Effector memory CD8-positive, alpha-beta T cell (primary cell): ENCODE data around the gene TMX1.

Experiments
- ATAC-seq: fragments of 150-1000 bp; cut with Tn5 transposase; replicated peaks from 2 replicates; pipeline ENCODE4 v1.10.0; 2021; ENCODE audit warnings: mild to moderate bottlenecking, moderate library complexity
- DNase-seq, 3 experiments: peaks; one replicate each; pipeline ENCODE4 v3.0.0; 2021
- H3K27ac Mint-ChIP-seq, 2 donors: one replicate each; pipeline ENCODE4 v1.8.0; 2022; ENCODE audit warnings: mild to moderate bottlenecking in 2 of 2, mixed read lengths in 2 of 2, moderate library complexity in 2 of 2
- H3K27me3 Mint-ChIP-seq, 2 donors: one replicate each; pipeline ENCODE4 v1.8.0; 2022; ENCODE audit warnings: mixed read lengths in 2 of 2
- H3K36me3 Mint-ChIP-seq: one replicate; pipeline ENCODE4 v1.8.0; 2022; ENCODE audit warnings: mild to moderate bottlenecking, moderate library complexity, mixed read lengths; ENCODE audit not compliant: insufficient read depth
- H3K4me1 Mint-ChIP-seq, 2 donors: one replicate each; pipeline ENCODE4 v1.8.0; 2022; ENCODE audit warnings: low read depth in 2 of 2, mixed read lengths in 2 of 2
- H3K4me3 Mint-ChIP-seq, 2 donors: one replicate each; pipeline ENCODE4 v1.8.0; 2022; ENCODE audit warnings: mild to moderate bottlenecking in 2 of 2, mixed read lengths in 2 of 2, moderate library complexity in 2 of 2
- H3K9me3 Mint-ChIP-seq, 2 donors: one replicate each; pipeline ENCODE4 v1.8.0; 2022; ENCODE audit warnings: mixed read lengths in 2 of 2

TMX1 gene

GRCh38 chr14:51289169-51289568, 49.1 kb downstream of the TMX1 start:
- Mint-ChIP-seq H3K27me3 (no peaks in the 10 kb centered on the region), H3K27ac (no peak overlapping the region)

GRCh38 chr14:51290132-51290531, 50.1 kb downstream of the TMX1 start:
- H3K9me3 Mint-ChIP-seq = no peaks in the 10 kb centered on the region
- no peak overlapping the region for H3K27ac Mint-ChIP-seq
- no peak for ATAC-seq
- H3K36me3 Mint-ChIP-seq = peaks cover 3% of the 10 kb centered on the region
- no peaks in the 10 kb centered on the region for H3K4me1 Mint-ChIP-seq
- H3K27me3 Mint-ChIP-seq = no peaks in the 10 kb centered on the region
- no peak overlapping the region for H3K4me3 Mint-ChIP-seq
- no peak for DNase-seq

More at GRCh38 chr14:51289169-51289568, 49.1 kb downstream of the TMX1 start:
- H3K4me3 Mint-ChIP-seq = no peak overlapping the region
- peaks cover 3% of the 10 kb centered on the region for H3K36me3 Mint-ChIP-seq
- no peaks in the 10 kb centered on the region for H3K4me1 Mint-ChIP-seq
- no peaks in the 10 kb centered on the region for H3K9me3 Mint-ChIP-seq
- ATAC-seq = no peak
- no peak for DNase-seq

- ATAC-seq = no peak
- Mint-ChIP-seq H3K4me1 (no peaks in the 10 kb centered on the region), H3K27me3 (peaks cover 0 to 6% of the 10 kb centered on the region in 2 donors), H3K27ac (no peak overlapping the region), H3K4me3 (no peak overlapping the region), H3K9me3 (no peaks in the 10 kb centered on the region), H3K36me3 (peaks cover 3% of the 10 kb centered on the region)
- no peak for DNase-seq
These were observed 51.0 kb downstream of the TMX1 start for GRCh38 chr14:51291016-51291415.

GRCh38 chr14:51293149-51293911, 53.3 kb downstream of the TMX1 start:
- H3K4me3 Mint-ChIP-seq = no peak overlapping the region
- peaks cover 3% of the 10 kb centered on the region for H3K36me3 Mint-ChIP-seq
- peaks cover 0 to under 1% of the 10 kb centered on the region in 2 donors for H3K4me1 Mint-ChIP-seq
- H3K27me3 Mint-ChIP-seq = peaks cover 0 to 6% of the 10 kb centered on the region in 2 donors
- no peaks in the 10 kb centered on the region for H3K9me3 Mint-ChIP-seq
- DNase-seq = no peak
- ATAC-seq = no peak
- H3K27ac Mint-ChIP-seq = no peak overlapping the region

- Mint-ChIP-seq H3K4me1 (peaks cover 0 to 4% of the 10 kb centered on the region in 2 donors), H3K9me3 (no peaks in the 10 kb centered on the region), H3K27me3 (peaks cover 0 to 6% of the 10 kb centered on the region in 2 donors), H3K36me3 (peaks cover 3% of the 10 kb centered on the region), H3K27ac (no peak overlapping the region), H3K4me3 (no peak overlapping the region)
- DNase-seq = no peak
- no peak for ATAC-seq
These were observed 53.9 kb downstream of the TMX1 start for GRCh38 chr14:51293912-51294389.

GRCh38 chr14:51294951-51295525, 55.0 kb downstream of the TMX1 start:
- no peak overlapping the region for H3K27ac Mint-ChIP-seq
- H3K9me3 Mint-ChIP-seq = no peaks in the 10 kb centered on the region
- no peaks in the 10 kb centered on the region for H3K36me3 Mint-ChIP-seq
- peaks cover 0 to 6% of the 10 kb centered on the region in 2 donors for H3K27me3 Mint-ChIP-seq
- H3K4me3 Mint-ChIP-seq = no peak overlapping the region
- ATAC-seq = no peak
- DNase-seq = no peak
- peaks cover 0 to 4% of the 10 kb centered on the region in 2 donors for H3K4me1 Mint-ChIP-seq

GRCh38 chr14:51295646-51296263, 55.7 kb downstream of the TMX1 start:
- no peaks in the 10 kb centered on the region for H3K36me3 Mint-ChIP-seq
- no peaks in the 10 kb centered on the region for H3K9me3 Mint-ChIP-seq
- ATAC-seq (no peak), DNase-seq (no peak)
- H3K4me3 Mint-ChIP-seq = no peak overlapping the region
- H3K27me3 Mint-ChIP-seq = peaks cover 0 to 6% of the 10 kb centered on the region in 2 donors
- peaks cover 0 to 4% of the 10 kb centered on the region in 2 donors for H3K4me1 Mint-ChIP-seq
- H3K27ac Mint-ChIP-seq = no peak overlapping the region

- Mint-ChIP-seq H3K36me3 (no peaks in the 10 kb centered on the region), H3K4me3 (no peak overlapping the region), H3K9me3 (no peaks in the 10 kb centered on the region), H3K27me3 (peaks cover 0 to 13% of the 10 kb centered on the region in 2 donors), H3K4me1 (peaks cover 0 to 4% of the 10 kb centered on the region in 2 donors), H3K27ac (no peak overlapping the region)
- no peak for DNase-seq
- no peak for ATAC-seq
These were observed 57.0 kb downstream of the TMX1 start for GRCh38 chr14:51297066-51297465.

GRCh38 chr14:51298895-51299294, 58.8 kb downstream of the TMX1 start:
- DNase-seq (no peak), ATAC-seq (no peak)
- H3K9me3 Mint-ChIP-seq = no peaks in the 10 kb centered on the region
- no peaks in the 10 kb centered on the region for H3K36me3 Mint-ChIP-seq
- peaks cover 0 to 4% of the 10 kb centered on the region in 2 donors for H3K4me1 Mint-ChIP-seq
- no peak overlapping the region for H3K4me3 Mint-ChIP-seq
- peak overlapping the region in 1 of 2 donors; percentile 18 for H3K27ac Mint-ChIP-seq
- H3K27me3 Mint-ChIP-seq = peaks cover 0 to 19% of the 10 kb centered on the region in 2 donors

- ATAC-seq = no peak
- H3K36me3 Mint-ChIP-seq = no peaks in the 10 kb centered on the region
- no peaks in the 10 kb centered on the region for H3K9me3 Mint-ChIP-seq
- peaks cover 0 to 4% of the 10 kb centered on the region in 2 donors for H3K4me1 Mint-ChIP-seq
- peaks cover 0 to 13% of the 10 kb centered on the region in 2 donors for H3K27me3 Mint-ChIP-seq
- H3K27ac Mint-ChIP-seq = no peak overlapping the region
- no peak for DNase-seq
- no peak overlapping the region for H3K4me3 Mint-ChIP-seq
These were observed 62.4 kb downstream of the TMX1 start for GRCh38 chr14:51302295-51303030.

- no peak overlapping the region for H3K27ac Mint-ChIP-seq
- no peaks in the 10 kb centered on the region for H3K4me1 Mint-ChIP-seq
- DNase-seq (no peak), ATAC-seq (no peak)
- no peak overlapping the region for H3K4me3 Mint-ChIP-seq
- no peaks in the 10 kb centered on the region for H3K9me3 Mint-ChIP-seq
- H3K27me3 Mint-ChIP-seq = peaks cover 0 to 13% of the 10 kb centered on the region in 2 donors
- H3K36me3 Mint-ChIP-seq = no peaks in the 10 kb centered on the region
These were observed 64.4 kb downstream of the TMX1 start for GRCh38 chr14:51304438-51304837.

GRCh38 chr14:51304941-51305340, 64.9 kb downstream of the TMX1 start:
- no peaks in the 10 kb centered on the region for H3K4me1 Mint-ChIP-seq
- no peaks in the 10 kb centered on the region for H3K9me3 Mint-ChIP-seq
- peaks cover 0 to 13% of the 10 kb centered on the region in 2 donors for H3K27me3 Mint-ChIP-seq
- no peak overlapping the region for H3K27ac Mint-ChIP-seq
- H3K36me3 Mint-ChIP-seq = no peaks in the 10 kb centered on the region
- H3K4me3 Mint-ChIP-seq = no peak overlapping the region
- ATAC-seq (no peak), DNase-seq (no peak)

- no peaks in the 10 kb centered on the region for H3K36me3 Mint-ChIP-seq
- ATAC-seq = no peak
These were observed 65.7 kb downstream of the TMX1 start for GRCh38 chr14:51305751-51306150.

More at GRCh38 chr14:51305751-51306150, 65.7 kb downstream of the TMX1 start:
- no peak overlapping the region for H3K27ac Mint-ChIP-seq
- no peaks in the 10 kb centered on the region for H3K4me1 Mint-ChIP-seq
- no peaks in the 10 kb centered on the region for H3K9me3 Mint-ChIP-seq
- no peak for DNase-seq
- peaks cover 0 to 13% of the 10 kb centered on the region in 2 donors for H3K27me3 Mint-ChIP-seq
- no peak overlapping the region for H3K4me3 Mint-ChIP-seq
